ENCODE measurements around the gene EDEM1. TPM values are rescaled to one million over a fixed set of nuclear protein-coding genes. Genes with fewer than 3 reads are reported as not detected.
"Not testable (repeated sequence)": the region's sequence is repeated elsewhere in the genome, so short reads cannot be mapped to it uniquely, and the experiment has no call there.

Gene EDEM1
- total RNA-seq, 1 donor from 2014 or later = 10.4 TPM

- DNase-seq (ENCODE audit: low spot score) = no peak
Measured at GRCh38 chr3:5172018-5172417, 15.5 kb upstream of the EDEM1 start.

- peak; percentile 35 for DNase-seq (ENCODE audit: low spot score)
Measured at GRCh38 chr3:5179036-5179435, 8.5 kb upstream of the EDEM1 start.

GRCh38 chr3:5181469-5182141, 5.9 kb upstream of the EDEM1 start:
- DNase-seq (ENCODE audit: low spot score) = no peak

GRCh38 chr3:5183714-5184113, 3.8 kb upstream of the EDEM1 start:
- not testable (repeated sequence) for DNase-seq (ENCODE audit: low spot score)

GRCh38 chr3:5184499-5184898, 3.0 kb upstream of the EDEM1 start:
- no peak for DNase-seq (ENCODE audit: low spot score)

GRCh38 chr3:5185093-5185673, 2.3 kb upstream of the EDEM1 start:
- DNase-seq (ENCODE audit: low spot score) = no peak

- DNase-seq (ENCODE audit: low spot score) = peak; percentile 59
Measured at GRCh38 chr3:5186089-5186857, 1.2 kb upstream of the EDEM1 start.

GRCh38 chr3:5186858-5187155, 700 bp upstream of the EDEM1 start:
- peak; percentile 59 for DNase-seq (ENCODE audit: low spot score)

- DNase-seq (ENCODE audit: low spot score) = peak; percentile 44
Measured at GRCh38 chr3:5187920-5188418, 462 bp downstream of the EDEM1 start.

- DNase-seq (ENCODE audit: low spot score) = no peak
Measured at GRCh38 chr3:5188419-5189221, 1.1 kb downstream of the EDEM1 start.

- DNase-seq (ENCODE audit: low spot score) = no peak
Measured at GRCh38 chr3:5190147-5190791, 2.8 kb downstream of the EDEM1 start.

GRCh38 chr3:5191555-5192304, 4.2 kb downstream of the EDEM1 start:
- DNase-seq (ENCODE audit: low spot score) = no peak

- no peak for DNase-seq (ENCODE audit: low spot score)
Measured at GRCh38 chr3:5192571-5193365, 5.3 kb downstream of the EDEM1 start.

GRCh38 chr3:5194341-5194740, 6.8 kb downstream of the EDEM1 start:
- no peak for DNase-seq (ENCODE audit: low spot score)

GRCh38 chr3:5194801-5195509, 7.4 kb downstream of the EDEM1 start:
- DNase-seq (ENCODE audit: low spot score) = peak; percentile 44

- no peak for DNase-seq (ENCODE audit: low spot score)
Measured at GRCh38 chr3:5195605-5196004, 8.1 kb downstream of the EDEM1 start.

GRCh38 chr3:5197022-5197421, 9.5 kb downstream of the EDEM1 start:
- no peak for DNase-seq (ENCODE audit: low spot score)

GRCh38 chr3:5197470-5198312, 10.2 kb downstream of the EDEM1 start:
- DNase-seq (ENCODE audit: low spot score) = peak; percentile 40
